ENCODE measurements around the gene GRM4. TPM values are rescaled to one million over a fixed set of nuclear protein-coding genes. Genes with fewer than 3 reads are reported as not detected.
A peak's percentile ranks its signal among the peaks of the same experiment; 100 is the strongest.

GRM4 gene
- polyA plus RNA-seq, 4 donors = 0.07 to 0.09 TPM; not detected in 2

DNA sequence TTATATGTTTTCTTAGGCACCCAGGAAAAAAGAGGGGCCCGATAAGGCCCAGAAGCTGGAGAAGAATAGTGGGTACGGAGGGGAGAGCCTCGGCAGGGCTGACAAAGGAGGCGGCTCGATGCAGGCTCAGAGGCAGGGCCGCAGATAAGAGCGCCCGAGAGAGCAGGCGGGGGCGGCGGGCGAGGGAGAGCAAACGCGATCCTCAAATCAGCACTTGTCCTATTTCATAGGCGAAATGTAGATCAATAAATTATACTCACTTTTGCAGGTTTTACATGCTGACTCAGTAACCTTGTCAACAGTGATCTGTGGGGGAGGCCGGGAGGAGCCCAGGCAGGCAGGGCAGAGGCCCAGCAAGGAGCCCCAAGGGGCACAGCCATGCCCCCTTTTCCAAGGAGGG is 42.6 kb downstream of the GRM4 start:
- WGBS, 3 donors = 29 to 58% (median 51%) methylated on average over 16 of the region's 16 CpGs
- Histone ChIP-seq H3K27ac (ENCODE audit: low read depth in 1 of 3, low read length in 2 of 3) (no peak overlapping the region), H3K9me3 (ENCODE audit: control insufficient read depth in 2 of 2, insufficient read depth in 1 of 2, low read depth in 1 of 2, low read length in 1 of 2) (no peaks in the 10 kb centered on the region), H3K27me3 (ENCODE audit: control insufficient read depth in 3 of 3, insufficient read depth in 3 of 3, low read length in 3 of 3) (no peaks in the 10 kb centered on the region), H3K4me3 (ENCODE audit: low read depth in 1 of 3, low read length in 3 of 3) (no peak overlapping the region), H3K4me1 (ENCODE audit: control insufficient read depth in 3 of 3, insufficient read depth in 2 of 3, low read depth in 1 of 3, low read length in 2 of 3) (no peaks in the 10 kb centered on the region), H3K36me3 (ENCODE audit: control insufficient read depth in 3 of 3, insufficient read depth in 2 of 3, low read depth in 1 of 3, low read length in 3 of 3) (no peaks in the 10 kb centered on the region)
- peak in 1 of 2 donors; percentile 15 for DNase-seq
- no peak for FAIRE-seq

DNA sequence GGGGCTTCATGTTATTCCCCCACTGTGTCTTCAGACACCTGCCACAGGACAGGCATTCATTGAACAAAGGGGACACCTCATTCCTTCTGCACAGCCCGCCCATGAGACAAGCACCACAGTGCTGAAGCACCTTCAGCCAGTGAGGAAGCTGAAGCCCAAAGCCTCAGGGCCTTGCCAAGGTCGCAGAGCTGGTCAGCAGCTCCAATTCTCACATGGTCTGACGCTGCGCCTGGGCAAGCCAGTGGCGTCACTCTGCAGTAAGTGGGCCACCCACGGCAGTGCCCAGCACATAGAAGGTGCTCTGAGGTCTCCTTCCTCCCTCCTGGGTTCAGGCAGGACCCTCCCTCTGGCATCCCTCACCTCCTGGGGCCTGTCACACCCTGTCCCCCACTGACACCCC is 43.2 kb downstream of the GRM4 start:
- no peak for DNase-seq
- no peaks in the 10 kb centered on the region for H3K9me3 ChIP-seq (ENCODE audit: control insufficient read depth in 2 of 2, insufficient read depth in 1 of 2, low read depth in 1 of 2, low read length in 1 of 2)
- H3K4me3 ChIP-seq (ENCODE audit: low read depth in 1 of 3, low read length in 3 of 3) = no peak overlapping the region
- WGBS, 3 donors = 73 to 79% (median 76%) methylated on average over 5 to 6 of the region's 6 CpGs
- no peak overlapping the region for H3K27ac ChIP-seq (ENCODE audit: low read depth in 1 of 3, low read length in 2 of 3)
- no peaks in the 10 kb centered on the region for H3K36me3 ChIP-seq (ENCODE audit: control insufficient read depth in 3 of 3, insufficient read depth in 2 of 3, low read depth in 1 of 3, low read length in 3 of 3)
- FAIRE-seq = no peak
- no peaks in the 10 kb centered on the region for H3K4me1 ChIP-seq (ENCODE audit: control insufficient read depth in 3 of 3, insufficient read depth in 2 of 3, low read depth in 1 of 3, low read length in 2 of 3)
- no peaks in the 10 kb centered on the region for H3K27me3 ChIP-seq (ENCODE audit: control insufficient read depth in 3 of 3, insufficient read depth in 3 of 3, low read length in 3 of 3)

GRCh38 chr6:34102099-34102656 is 43.7 kb downstream of the GRM4 start:
- H3K27ac ChIP-seq (ENCODE audit: low read depth in 1 of 3, low read length in 2 of 3) = no peak overlapping the region
- no peak for FAIRE-seq
- no peak overlapping the region for H3K4me3 ChIP-seq (ENCODE audit: low read depth in 1 of 3, low read length in 3 of 3)
- no peaks in the 10 kb centered on the region for H3K36me3 ChIP-seq (ENCODE audit: control insufficient read depth in 3 of 3, insufficient read depth in 2 of 3, low read depth in 1 of 3, low read length in 3 of 3)
- no peaks in the 10 kb centered on the region for H3K27me3 ChIP-seq (ENCODE audit: control insufficient read depth in 3 of 3, insufficient read depth in 3 of 3, low read length in 3 of 3)
- no peaks in the 10 kb centered on the region for H3K9me3 ChIP-seq (ENCODE audit: control insufficient read depth in 2 of 2, insufficient read depth in 1 of 2, low read depth in 1 of 2, low read length in 1 of 2)
- WGBS, 3 donors = 49 to 82% (median 63%) methylated on average over 6 of the region's 6 CpGs
- H3K4me1 ChIP-seq (ENCODE audit: control insufficient read depth in 3 of 3, insufficient read depth in 2 of 3, low read depth in 1 of 3, low read length in 2 of 3) = no peaks in the 10 kb centered on the region
- DNase-seq = no peak

GRCh38 chr6:34100788-34101187 is 45.1 kb downstream of the GRM4 start:
- no peak overlapping the region for H3K27ac ChIP-seq (ENCODE audit: low read depth in 1 of 3, low read length in 2 of 3)
- DNase-seq = no peak
- H3K4me3 ChIP-seq (ENCODE audit: low read depth in 1 of 3, low read length in 3 of 3) = no peak overlapping the region
- no peaks in the 10 kb centered on the region for H3K9me3 ChIP-seq (ENCODE audit: control insufficient read depth in 2 of 2, insufficient read depth in 1 of 2, low read depth in 1 of 2, low read length in 1 of 2)
- FAIRE-seq = no peak
- 93 to 94% (median 94%) methylated on average over 7 of the region's 7 CpGs for WGBS, 3 donors
- H3K27me3 ChIP-seq (ENCODE audit: control insufficient read depth in 3 of 3, insufficient read depth in 3 of 3, low read length in 3 of 3) = peaks cover 0 to 3% (median 0%) of the 10 kb centered on the region in 3 donors
- H3K4me1 ChIP-seq (ENCODE audit: control insufficient read depth in 3 of 3, insufficient read depth in 2 of 3, low read depth in 1 of 3, low read length in 2 of 3) = no peaks in the 10 kb centered on the region
- H3K36me3 ChIP-seq (ENCODE audit: control insufficient read depth in 3 of 3, insufficient read depth in 2 of 3, low read depth in 1 of 3, low read length in 3 of 3) = no peaks in the 10 kb centered on the region

GRCh38 chr6:34099878-34100277 is 46.0 kb downstream of the GRM4 start:
- WGBS, 3 donors = 83 to 87% (median 85%) methylated on average over 8 of the region's 8 CpGs
- Histone ChIP-seq H3K9me3 (ENCODE audit: control insufficient read depth in 2 of 2, insufficient read depth in 1 of 2, low read depth in 1 of 2, low read length in 1 of 2) (no peaks in the 10 kb centered on the region), H3K4me3 (ENCODE audit: low read depth in 1 of 3, low read length in 3 of 3) (no peak overlapping the region), H3K4me1 (ENCODE audit: control insufficient read depth in 3 of 3, insufficient read depth in 2 of 3, low read depth in 1 of 3, low read length in 2 of 3) (no peaks in the 10 kb centered on the region), H3K27ac (ENCODE audit: low read depth in 1 of 3, low read length in 2 of 3) (no peak overlapping the region), H3K27me3 (ENCODE audit: control insufficient read depth in 3 of 3, insufficient read depth in 3 of 3, low read length in 3 of 3) (peaks cover 0 to 12% (median 2%) of the 10 kb centered on the region in 3 donors), H3K36me3 (ENCODE audit: control insufficient read depth in 3 of 3, insufficient read depth in 2 of 3, low read depth in 1 of 3, low read length in 3 of 3) (no peaks in the 10 kb centered on the region)
- FAIRE-seq (no peak), DNase-seq (no peak)

DNA sequence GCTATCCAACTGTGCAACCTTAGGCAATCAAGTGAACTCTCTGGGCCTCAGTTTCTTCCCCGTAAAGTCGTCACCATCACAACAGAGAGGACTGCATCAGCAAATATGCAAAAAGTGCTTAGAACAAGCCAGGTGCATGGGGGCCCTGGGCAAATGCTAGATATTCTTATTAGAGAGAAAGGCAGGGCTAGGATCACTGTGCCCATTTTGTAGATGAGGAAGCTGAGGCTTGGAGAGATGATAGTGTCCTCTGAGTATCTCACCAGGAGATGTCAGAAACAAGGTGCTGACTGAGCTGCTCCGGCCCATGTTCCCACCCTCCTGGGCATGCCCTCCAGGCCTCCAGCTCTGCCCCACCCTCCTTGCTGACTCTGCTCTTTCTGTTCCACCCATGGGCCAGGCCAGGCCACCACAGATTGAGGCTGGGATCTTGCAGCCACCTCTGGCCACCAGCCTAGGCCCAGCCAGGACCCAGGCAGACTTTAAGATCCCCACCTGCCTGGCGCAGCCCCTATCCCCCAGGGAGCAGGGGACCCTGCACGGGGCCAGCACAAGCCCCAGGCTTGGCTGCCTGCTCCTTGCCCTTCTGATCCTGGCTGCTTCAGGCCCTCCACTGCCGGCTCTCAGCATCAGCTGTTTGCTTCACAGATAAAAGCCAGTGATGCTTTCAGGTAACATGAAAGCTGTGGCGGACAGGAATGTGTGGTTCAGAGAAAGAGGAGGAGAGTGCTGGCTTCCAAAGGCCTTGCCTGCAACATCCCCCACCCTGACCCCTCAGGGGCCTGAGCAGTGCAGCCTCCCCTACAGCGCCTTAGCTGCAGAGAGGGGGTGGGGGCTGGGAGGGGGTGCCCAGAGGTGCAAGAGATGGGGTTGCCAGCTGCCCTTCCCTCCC is 47.6 kb downstream of the GRM4 start:
- no peak overlapping the region for H3K27ac ChIP-seq (ENCODE audit: low read depth in 1 of 3, low read length in 2 of 3)
- H3K4me1 ChIP-seq (ENCODE audit: control insufficient read depth in 3 of 3, insufficient read depth in 2 of 3, low read depth in 1 of 3, low read length in 2 of 3) = no peaks in the 10 kb centered on the region
- FAIRE-seq (no peak), DNase-seq (no peak)
- H3K4me3 ChIP-seq (ENCODE audit: low read depth in 1 of 3, low read length in 3 of 3) = no peak overlapping the region
- peaks cover 0 to 22% (median 5%) of the 10 kb centered on the region in 3 donors for H3K27me3 ChIP-seq (ENCODE audit: control insufficient read depth in 3 of 3, insufficient read depth in 3 of 3, low read length in 3 of 3)
- no peaks in the 10 kb centered on the region for H3K9me3 ChIP-seq (ENCODE audit: control insufficient read depth in 2 of 2, insufficient read depth in 1 of 2, low read depth in 1 of 2, low read length in 1 of 2)
- no peaks in the 10 kb centered on the region for H3K36me3 ChIP-seq (ENCODE audit: control insufficient read depth in 3 of 3, insufficient read depth in 2 of 3, low read depth in 1 of 3, low read length in 3 of 3)
- WGBS, 3 donors = 69 to 78% (median 77%) methylated on average over 8 of the region's 8 CpGs

DNA sequence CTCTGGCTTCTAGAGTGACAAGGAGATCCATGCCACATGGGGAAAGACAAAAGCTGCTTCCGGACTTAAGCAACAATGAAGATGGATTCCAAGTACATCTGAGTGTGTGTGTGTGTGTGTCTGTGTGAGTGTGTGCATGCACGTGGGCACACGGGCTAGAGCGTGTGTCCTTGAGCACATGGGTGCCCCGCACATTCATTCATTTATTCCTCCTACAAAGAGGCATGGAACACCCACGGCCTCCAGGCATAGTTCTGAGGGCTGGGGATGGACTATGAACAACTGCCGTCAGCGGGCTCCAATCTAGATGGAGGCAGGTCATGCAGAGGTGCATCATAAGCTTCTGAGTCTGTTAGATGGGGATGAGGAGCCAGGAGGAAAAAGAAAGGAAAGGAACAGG is 49.1 kb downstream of the GRM4 start:
- H3K36me3 ChIP-seq (ENCODE audit: control insufficient read depth in 3 of 3, insufficient read depth in 2 of 3, low read depth in 1 of 3, low read length in 3 of 3) = no peaks in the 10 kb centered on the region
- FAIRE-seq (no peak), DNase-seq (no peak)
- peaks cover 0 to 29% (median 5%) of the 10 kb centered on the region in 3 donors for H3K27me3 ChIP-seq (ENCODE audit: control insufficient read depth in 3 of 3, insufficient read depth in 3 of 3, low read length in 3 of 3)
- H3K9me3 ChIP-seq (ENCODE audit: control insufficient read depth in 2 of 2, insufficient read depth in 1 of 2, low read depth in 1 of 2, low read length in 1 of 2) = no peaks in the 10 kb centered on the region
- H3K27ac ChIP-seq (ENCODE audit: low read depth in 1 of 3, low read length in 2 of 3) = no peak overlapping the region
- 31 to 61% (median 45%) methylated on average over 8 of the region's 8 CpGs for WGBS, 3 donors
- no peak overlapping the region for H3K4me3 ChIP-seq (ENCODE audit: low read depth in 1 of 3, low read length in 3 of 3)
- no peaks in the 10 kb centered on the region for H3K4me1 ChIP-seq (ENCODE audit: control insufficient read depth in 3 of 3, insufficient read depth in 2 of 3, low read depth in 1 of 3, low read length in 2 of 3)

DNA sequence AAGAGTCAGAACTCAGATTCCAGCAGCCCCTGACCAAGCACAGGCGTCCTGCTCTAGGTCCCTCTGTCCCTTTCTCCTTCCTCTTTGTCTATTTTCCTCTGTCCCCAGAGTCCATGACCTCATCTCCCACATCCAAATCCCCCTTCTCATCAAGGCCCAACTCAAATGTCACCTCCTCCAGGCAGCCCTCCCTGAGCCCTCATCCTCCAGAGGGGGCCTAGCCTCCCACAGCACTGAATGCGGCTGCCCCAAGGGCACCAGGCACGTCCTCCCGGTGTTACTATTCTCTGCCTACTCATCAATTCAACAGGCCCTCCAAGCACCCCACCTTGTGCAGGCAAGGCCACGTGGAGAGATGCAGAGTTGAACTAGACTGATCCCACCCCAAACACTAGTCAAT is 49.7 kb downstream of the GRM4 start:
- no peak for DNase-seq
- Histone ChIP-seq H3K9me3 (ENCODE audit: control insufficient read depth in 2 of 2, insufficient read depth in 1 of 2, low read depth in 1 of 2, low read length in 1 of 2) (no peaks in the 10 kb centered on the region), H3K4me1 (ENCODE audit: control insufficient read depth in 3 of 3, insufficient read depth in 2 of 3, low read depth in 1 of 3, low read length in 2 of 3) (no peaks in the 10 kb centered on the region), H3K4me3 (ENCODE audit: low read depth in 1 of 3, low read length in 3 of 3) (no peak overlapping the region), H3K27me3 (ENCODE audit: control insufficient read depth in 3 of 3, insufficient read depth in 3 of 3, low read length in 3 of 3) (peaks cover 0 to 29% (median 5%) of the 10 kb centered on the region in 3 donors), H3K36me3 (ENCODE audit: control insufficient read depth in 3 of 3, insufficient read depth in 2 of 3, low read depth in 1 of 3, low read length in 3 of 3) (no peaks in the 10 kb centered on the region), H3K27ac (ENCODE audit: low read depth in 1 of 3, low read length in 2 of 3) (no peak overlapping the region)
- WGBS, 3 donors = 49 to 62% (median 56%) methylated on average over 5 of the region's 5 CpGs
- no peak for FAIRE-seq

Measured in small intestine (tissue), 7 donors.